Sigmoid colon (tissue), 4 donors: ENCODE measurements around the gene GPR89A.
"Not testable (repeated sequence)": the region's sequence is repeated elsewhere in the genome, so short reads cannot be mapped to it uniquely, and the experiment has no call there.

Experiments
- EP300 ChIP-seq, 4 donors: sonication (generic); formaldehyde crosslinking; IDR thresholded peaks; one replicate each; pipeline ENCODE4 v1.6.1; 2017; ENCODE audit warnings: antibody characterized with exemption in 4 of 4
- POLR2A ChIP-seq, 2 donors: fragments of 450-650 bp; IDR thresholded peaks; one replicate each; pipeline ENCODE4 v1.6.1; 2016; ENCODE audit warnings: antibody characterized with exemption in 2 of 2, mild to moderate bottlenecking in 2 of 2, moderate library complexity in 2 of 2
- POLR2AphosphoS5 ChIP-seq, 4 donors: sonication (generic); formaldehyde crosslinking; IDR thresholded peaks; one replicate each; pipeline ENCODE4 v1.6.1; 2017; ENCODE audit warnings: antibody characterized with exemption in 4 of 4
- TF ChIP-seq, protein P1 (sequence below), 4 experiments: fragments of 450-650 bp in 3 of 4; fragments of 200-600 bp in 1 of 4; IDR thresholded peaks; one replicate each; pipeline ENCODE4 v1.5.1; 2016 to 2019; ENCODE audit warnings: antibody characterized with exemption in 4 of 4, mild to moderate bottlenecking in 3 of 4, moderate library complexity in 2 of 4

DNA sequence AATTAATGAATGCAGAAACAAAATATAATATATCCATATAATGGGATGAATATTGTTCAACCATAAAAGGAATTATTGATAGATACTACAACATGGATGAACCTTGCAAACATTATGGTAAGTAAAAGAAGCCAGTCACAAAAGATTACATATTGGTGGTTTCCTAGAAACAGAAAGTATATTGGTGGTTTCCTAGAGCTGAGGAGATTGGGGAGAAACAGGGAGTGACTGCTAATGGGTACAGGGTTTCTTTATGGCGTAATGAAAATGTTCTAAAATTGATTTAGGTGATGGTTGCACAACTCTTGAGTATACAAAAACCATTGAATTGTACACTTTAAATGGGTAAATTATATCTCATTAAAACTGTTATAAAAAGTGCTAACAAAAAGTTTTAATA, 14.4 kb downstream of the GPR89A start:
- not testable (repeated sequence) for TF ChIP-seq POLR2AphosphoS5, POLR2A, EP300 (IDR thresholded peaks at IDR 0.05)
- TF ChIP-seq, protein P1, sequence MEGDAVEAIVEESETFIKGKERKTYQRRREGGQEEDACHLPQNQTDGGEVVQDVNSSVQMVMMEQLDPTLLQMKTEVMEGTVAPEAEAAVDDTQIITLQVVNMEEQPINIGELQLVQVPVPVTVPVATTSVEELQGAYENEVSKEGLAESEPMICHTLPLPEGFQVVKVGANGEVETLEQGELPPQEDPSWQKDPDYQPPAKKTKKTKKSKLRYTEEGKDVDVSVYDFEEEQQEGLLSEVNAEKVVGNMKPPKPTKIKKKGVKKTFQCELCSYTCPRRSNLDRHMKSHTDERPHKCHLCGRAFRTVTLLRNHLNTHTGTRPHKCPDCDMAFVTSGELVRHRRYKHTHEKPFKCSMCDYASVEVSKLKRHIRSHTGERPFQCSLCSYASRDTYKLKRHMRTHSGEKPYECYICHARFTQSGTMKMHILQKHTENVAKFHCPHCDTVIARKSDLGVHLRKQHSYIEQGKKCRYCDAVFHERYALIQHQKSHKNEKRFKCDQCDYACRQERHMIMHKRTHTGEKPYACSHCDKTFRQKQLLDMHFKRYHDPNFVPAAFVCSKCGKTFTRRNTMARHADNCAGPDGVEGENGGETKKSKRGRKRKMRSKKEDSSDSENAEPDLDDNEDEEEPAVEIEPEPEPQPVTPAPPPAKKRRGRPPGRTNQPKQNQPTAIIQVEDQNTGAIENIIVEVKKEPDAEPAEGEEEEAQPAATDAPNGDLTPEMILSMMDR (IDR thresholded peaks at IDR 0.05) = not testable (repeated sequence)
